ENCODE measurements around the gene RTN4RL1. TPM values are rescaled to one million over a fixed set of nuclear protein-coding genes. Genes with fewer than 3 reads are reported as not detected.

The RTN4RL1 gene
- total RNA-seq, 4 donors from 2014 or later: 7.3 to 12.6 (median 7.8) TPM

- TF ChIP-seq EP300 (IDR thresholded peaks at IDR 0.05) (no peak), POLR2A (IDR thresholded peaks at IDR 0.05) (no peak)
- TF ChIP-seq, protein P1, sequence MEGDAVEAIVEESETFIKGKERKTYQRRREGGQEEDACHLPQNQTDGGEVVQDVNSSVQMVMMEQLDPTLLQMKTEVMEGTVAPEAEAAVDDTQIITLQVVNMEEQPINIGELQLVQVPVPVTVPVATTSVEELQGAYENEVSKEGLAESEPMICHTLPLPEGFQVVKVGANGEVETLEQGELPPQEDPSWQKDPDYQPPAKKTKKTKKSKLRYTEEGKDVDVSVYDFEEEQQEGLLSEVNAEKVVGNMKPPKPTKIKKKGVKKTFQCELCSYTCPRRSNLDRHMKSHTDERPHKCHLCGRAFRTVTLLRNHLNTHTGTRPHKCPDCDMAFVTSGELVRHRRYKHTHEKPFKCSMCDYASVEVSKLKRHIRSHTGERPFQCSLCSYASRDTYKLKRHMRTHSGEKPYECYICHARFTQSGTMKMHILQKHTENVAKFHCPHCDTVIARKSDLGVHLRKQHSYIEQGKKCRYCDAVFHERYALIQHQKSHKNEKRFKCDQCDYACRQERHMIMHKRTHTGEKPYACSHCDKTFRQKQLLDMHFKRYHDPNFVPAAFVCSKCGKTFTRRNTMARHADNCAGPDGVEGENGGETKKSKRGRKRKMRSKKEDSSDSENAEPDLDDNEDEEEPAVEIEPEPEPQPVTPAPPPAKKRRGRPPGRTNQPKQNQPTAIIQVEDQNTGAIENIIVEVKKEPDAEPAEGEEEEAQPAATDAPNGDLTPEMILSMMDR (IDR thresholded peaks at IDR 0.05): no peak
- DNase-seq (ENCODE audit: low spot score in 2 of 2): no peak
- peaks cover 0 to 80% (median 0%) of the 10 kb centered on the region in 3 donors for H3K36me3 ChIP-seq
- H3K27ac ChIP-seq: peak overlapping the region in 3 of 4 donors; percentile 67 to 81 (median 67)
- no peaks in the 10 kb centered on the region for H3K27me3 ChIP-seq
- WGBS, 2 donors: 84 to 87% methylated on average over 13 of the region's 13 CpGs
- H3K9me3 ChIP-seq: no peaks in the 10 kb centered on the region
- peaks cover 0 to 80% (median 49%) of the 10 kb centered on the region in 4 donors for H3K4me1 ChIP-seq
- H3K4me3 ChIP-seq: no peak overlapping the region
Measured at GRCh38 chr17:2070241-2071023, 45.3 kb upstream of the RTN4RL1 start.

DNA sequence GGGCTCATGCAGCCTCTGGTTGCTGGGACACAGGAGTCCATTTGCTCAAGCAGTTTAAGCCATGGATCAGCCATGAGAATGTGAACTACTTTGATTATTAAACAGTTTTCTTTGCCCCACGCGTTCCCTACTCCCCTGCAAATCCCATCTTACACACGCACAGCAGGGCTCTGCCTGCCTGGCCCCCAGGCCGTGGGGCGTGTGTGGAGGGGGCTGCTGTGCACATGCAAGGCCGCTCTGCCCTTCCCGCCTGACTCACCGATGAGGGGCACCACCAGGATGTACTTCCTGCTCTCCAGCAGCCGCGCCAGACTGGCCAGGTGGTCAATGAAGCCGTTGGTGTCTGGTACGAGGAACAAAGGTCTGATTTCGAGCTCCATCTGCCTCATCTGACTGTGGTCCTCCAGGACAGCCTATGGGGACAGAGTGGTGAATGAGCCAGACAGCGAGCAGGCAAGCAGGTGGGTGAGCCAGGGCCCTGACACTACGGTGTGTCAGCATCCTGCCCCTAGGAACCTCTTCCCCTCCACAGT lies 43.5 kb upstream of the RTN4RL1 start:
- no peaks in the 10 kb centered on the region for H3K9me3 ChIP-seq
- H3K4me3 ChIP-seq: no peak overlapping the region
- H3K27ac ChIP-seq: peak overlapping the region in 3 of 4 donors; percentile 54 to 92 (median 91)
- H3K27me3 ChIP-seq: no peaks in the 10 kb centered on the region
- peaks cover 0 to 88% (median 62%) of the 10 kb centered on the region in 4 donors for H3K4me1 ChIP-seq
- DNase-seq (ENCODE audit: low spot score in 2 of 2): no peak
- 61 to 63% methylated on average over 14 to 15 of the region's 15 CpGs for WGBS, 2 donors
- peaks cover 0 to 85% (median 0%) of the 10 kb centered on the region in 3 donors for H3K36me3 ChIP-seq
- TF ChIP-seq EP300 (IDR thresholded peaks at IDR 0.05) (no peak), POLR2A (IDR thresholded peaks at IDR 0.05) (no peak)
- TF ChIP-seq, protein P1 (IDR thresholded peaks at IDR 0.05): no peak

GRCh38 chr17:2068031-2068518 lies 42.9 kb upstream of the RTN4RL1 start:
- WGBS, 2 donors: 41 to 45% methylated on average over 4 to 6 of the region's 6 CpGs
- H3K27ac ChIP-seq: peak overlapping the region in 3 of 4 donors; percentile 54 to 92 (median 91)
- DNase-seq (ENCODE audit: low spot score in 2 of 2): no peak
- no peak overlapping the region for H3K4me3 ChIP-seq
- H3K36me3 ChIP-seq: peaks cover 0 to 90% (median 0%) of the 10 kb centered on the region in 3 donors
- no peaks in the 10 kb centered on the region for H3K9me3 ChIP-seq
- H3K4me1 ChIP-seq: peaks cover 0 to 91% (median 67%) of the 10 kb centered on the region in 4 donors
- TF ChIP-seq EP300 (IDR thresholded peaks at IDR 0.05) (peak in 1 of 2 donors; percentile 53), POLR2A (IDR thresholded peaks at IDR 0.05) (no peak)
- no peaks in the 10 kb centered on the region for H3K27me3 ChIP-seq

DNA sequence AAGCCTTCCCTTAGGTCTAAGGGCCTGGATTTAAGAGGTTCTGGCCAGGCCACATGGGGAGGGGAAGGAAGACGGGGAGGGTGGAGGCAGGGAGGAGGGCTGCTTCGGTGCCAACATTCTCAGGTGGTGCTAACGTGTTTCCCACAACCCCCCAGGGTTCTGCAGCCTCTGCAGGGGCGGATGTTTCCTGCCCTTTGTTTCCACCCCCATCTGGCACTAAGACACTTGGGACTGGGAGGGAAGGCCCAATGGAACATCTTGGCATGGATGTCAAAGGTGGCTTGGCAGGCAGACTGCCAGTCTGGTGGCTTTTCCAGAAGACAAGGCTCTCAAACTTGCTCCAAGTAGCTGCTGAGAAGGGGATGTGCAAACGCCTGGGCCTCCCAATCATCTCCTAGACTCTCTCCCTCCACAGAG lies 42.5 kb upstream of the RTN4RL1 start:
- Histone ChIP-seq H3K9me3 (no peaks in the 10 kb centered on the region), H3K4me1 (peaks cover 0 to 91% (median 69%) of the 10 kb centered on the region in 4 donors), H3K36me3 (peaks cover 0 to 90% (median 0%) of the 10 kb centered on the region in 3 donors), H3K27ac (peak overlapping the region; percentile 17 to 92 (median 72)), H3K4me3 (no peak overlapping the region), H3K27me3 (peaks cover 0 to 3% of the 10 kb centered on the region in 2 donors)
- TF ChIP-seq POLR2A (IDR thresholded peaks at IDR 0.05): no peak
- peak in 1 of 2 donors; percentile 29 for TF ChIP-seq EP300 (IDR thresholded peaks at IDR 0.05)
- 34 to 54% methylated on average over 4 to 5 of the region's 5 CpGs for WGBS, 2 donors
- DNase-seq (ENCODE audit: low spot score in 2 of 2): no peak

- H3K36me3 ChIP-seq: peaks cover 0 to 90% (median 0%) of the 10 kb centered on the region in 3 donors
- H3K27ac ChIP-seq: peak overlapping the region; percentile 17 to 92 (median 72)
- DNase-seq (ENCODE audit: low spot score in 2 of 2): no peak
- H3K9me3 ChIP-seq: no peaks in the 10 kb centered on the region
- WGBS, 2 donors: 50 to 58% methylated on average over 14 of the region's 14 CpGs
- H3K4me1 ChIP-seq: peaks cover 0 to 91% (median 68%) of the 10 kb centered on the region in 4 donors
- H3K27me3 ChIP-seq: peaks cover 0 to 5% of the 10 kb centered on the region in 2 donors
- H3K4me3 ChIP-seq: no peak overlapping the region
- TF ChIP-seq POLR2A (IDR thresholded peaks at IDR 0.05) (no peak), EP300 (IDR thresholded peaks at IDR 0.05) (no peak)
- TF ChIP-seq, protein P1 (IDR thresholded peaks at IDR 0.05): no peak
Measured at GRCh38 chr17:2067048-2067561, 42.0 kb upstream of the RTN4RL1 start.

Data from tibial nerve (tissue), 4 donors.